Thyroid gland (tissue), 4 donors: ENCODE measurements around the gene RBL1.

ENCODE experiments used
- POLR2A ChIP-seq, 2 donors: fragments of 450-650 bp; IDR thresholded peaks; one replicate each; pipeline ENCODE4 v1.6.1; 2017; ENCODE audit warnings: antibody characterized with exemption in 2 of 2, mild to moderate bottlenecking in 2 of 2, moderate library complexity in 1 of 2
- TF ChIP-seq, protein P1 (sequence below), 6 experiments: fragments of 200-600 bp in 3 of 6; fragments of 450-650 bp in 3 of 6; sonication (generic) in 3 of 6; IDR thresholded peaks; one replicate each; pipeline ENCODE4 v1.5.1; 2016 to 2019; ENCODE audit warnings: antibody characterized with exemption in 6 of 6, mild to moderate bottlenecking in 2 of 6, inconsistent platforms in 1 of 6, moderate library complexity in 1 of 6

GRCh38 chr20:36992802-36993334 lies 102.9 kb downstream of the RBL1 start:
- TF ChIP-seq POLR2A (IDR thresholded peaks at IDR 0.05), result no peak
- TF ChIP-seq, protein P1, sequence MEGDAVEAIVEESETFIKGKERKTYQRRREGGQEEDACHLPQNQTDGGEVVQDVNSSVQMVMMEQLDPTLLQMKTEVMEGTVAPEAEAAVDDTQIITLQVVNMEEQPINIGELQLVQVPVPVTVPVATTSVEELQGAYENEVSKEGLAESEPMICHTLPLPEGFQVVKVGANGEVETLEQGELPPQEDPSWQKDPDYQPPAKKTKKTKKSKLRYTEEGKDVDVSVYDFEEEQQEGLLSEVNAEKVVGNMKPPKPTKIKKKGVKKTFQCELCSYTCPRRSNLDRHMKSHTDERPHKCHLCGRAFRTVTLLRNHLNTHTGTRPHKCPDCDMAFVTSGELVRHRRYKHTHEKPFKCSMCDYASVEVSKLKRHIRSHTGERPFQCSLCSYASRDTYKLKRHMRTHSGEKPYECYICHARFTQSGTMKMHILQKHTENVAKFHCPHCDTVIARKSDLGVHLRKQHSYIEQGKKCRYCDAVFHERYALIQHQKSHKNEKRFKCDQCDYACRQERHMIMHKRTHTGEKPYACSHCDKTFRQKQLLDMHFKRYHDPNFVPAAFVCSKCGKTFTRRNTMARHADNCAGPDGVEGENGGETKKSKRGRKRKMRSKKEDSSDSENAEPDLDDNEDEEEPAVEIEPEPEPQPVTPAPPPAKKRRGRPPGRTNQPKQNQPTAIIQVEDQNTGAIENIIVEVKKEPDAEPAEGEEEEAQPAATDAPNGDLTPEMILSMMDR (IDR thresholded peaks at IDR 0.05), result no peak
